ENCODE measurements around the gene CTSZ. TPM values are rescaled to one million over a fixed set of nuclear protein-coding genes. Genes with fewer than 3 reads are reported as not detected.

CTSZ gene
- total and polyA plus RNA-seq, 2 of the 4 experiments (the other 2 are of a cell fraction) = 46.1 to 88.5 TPM

- Histone ChIP-seq H3K18ac (ENCODE audit: low read depth, low read length) (no peak overlapping the region), H3K27me3 (ENCODE audit: control insufficient read depth, insufficient read depth, low read length) (no peaks in the 10 kb centered on the region), H2BK120ac (ENCODE audit: low read depth, low read length) (no peak overlapping the region), H3K9me3 (ENCODE audit: control insufficient read depth, insufficient read depth, low read length) (no peaks in the 10 kb centered on the region), H3K56ac (ENCODE audit: extremely low read depth, insufficient read depth, low read length) (no peak overlapping the region; the same call in 1 of the 2 replicates), H3K9ac (ENCODE audit: low read depth, low read length) (peak overlapping the region; percentile 87; the same call in 1 of the 2 replicates), H2BK5ac (ENCODE audit: low read depth, low read length, poor library complexity, severe bottlenecking) (no peak overlapping the region), H2AFZ (replicated peaks; ENCODE audit: low read length, poor library complexity) (no peak overlapping the region), H3K4me2 (ENCODE audit: low read depth, low read length) (peak overlapping the region; percentile 87), H2AK5ac (ENCODE audit: low read depth, low read length) (no peak overlapping the region), H3K23ac (ENCODE audit: low read depth, low read length) (no peak overlapping the region), H3K79me1 (ENCODE audit: low read depth in 1 of 2, low read length in 2 of 2) (peaks cover 28 to 47% of the 10 kb centered on the region in 2 experiments), H3K27ac (ENCODE audit: insufficient read depth, low read length) (no peak overlapping the region), H3K9me1 (ENCODE audit: insufficient read depth, low read length) (peaks cover 7% of the 10 kb centered on the region), H3K4ac (ENCODE audit: low read depth, low read length) (no peak overlapping the region), H2BK20ac (ENCODE audit: low read depth, low read length) (no peak overlapping the region), H3K4me1 (ENCODE audit: control insufficient read depth, insufficient read depth, low read length) (peaks cover 6% of the 10 kb centered on the region), H4K8ac (ENCODE audit: low read depth in 2 of 2, low read length in 2 of 2) (peak overlapping the region in 1 of 2 experiments; percentile 29; a peak in 1 of 4 replicates), H2BK15ac (ENCODE audit: low read depth, low read length) (no peak overlapping the region), H4K5ac (ENCODE audit: low read depth, low read length) (no peak overlapping the region), H3K4me3 (ENCODE audit: insufficient read depth, low read depth, low read length) (peak overlapping the region; percentile 86; the same call in 1 of the 2 replicates), H3K14ac (replicated peaks; ENCODE audit: low read depth, low read length) (no peak overlapping the region), H4K91ac (ENCODE audit: insufficient read depth, low read depth, low read length) (no peak overlapping the region), H3K36me3 (ENCODE audit: control insufficient read depth, insufficient read depth, low read length) (peaks cover 22% of the 10 kb centered on the region), H2AK9ac (replicated peaks; ENCODE audit: low read depth, low read length, poor library complexity) (no peak overlapping the region), H4K20me1 (ENCODE audit: insufficient read depth, low read length) (peaks cover 22% of the 10 kb centered on the region; the same call in 1 of the 2 replicates)
- dilution Hi-C loops (cut with HindIII; ENCODE audit: low sequenced_read_pairs, unreplicated experiment) (no loop called here), in situ Hi-C loops (cut with MboI; ENCODE audit: low sequenced_read_pairs) (loop anchor here (25.0 kb wide), 3 partner anchors 796 to 1646 kb away; partner anchors contain the start of genes ANKRD60 and RBM38), intact Hi-C loops (cut with micrococcal nuclease) (loop anchor here (5.0 kb wide), 2 partner anchors 141 to 161 kb away; no protein-coding TSS in a partner anchor)
- WGBS, 2 experiments (ENCODE audit: extremely low coverage in 2 of 2, insufficient read length in 1 of 2) = no CpG with 5 or more reads among the region's 1 CpG
- ChIA-PET POLR2A (ENCODE audit: unreplicated experiment) (no interaction called here), CTCF (no interaction called here)
- no peak for ATAC-seq (ENCODE audit: low read depth)
- no TSS peak for BruUV-seq (replicated peaks)
- TF ChIP-seq USF2 (IDR thresholded peaks at IDR 0.05; ENCODE audit: low read depth, low read length) (no peak), ELK1 (IDR thresholded peaks at IDR 0.05; ENCODE audit: borderline replicate concordance, low read depth, low read length) (no peak), MAZ (IDR thresholded peaks at IDR 0.05; ENCODE audit: borderline replicate concordance, low read depth, low read length) (no peak), RFX5 (IDR thresholded peaks at IDR 0.05; ENCODE audit: low read depth, low read length) (no peak), SMC3 (IDR thresholded peaks at IDR 0.05; ENCODE audit: low read depth, low read length) (no peak), MXI1 (IDR thresholded peaks at IDR 0.05; ENCODE audit: borderline replicate concordance, low read depth, low read length) (no peak), POLR2A (IDR thresholded peaks at IDR 0.05; ENCODE audit: low read depth, low read length) (no peak), BHLHE40 (IDR thresholded peaks at IDR 0.05; ENCODE audit: low read depth, low read length) (no peak), RAD21 (IDR thresholded peaks at IDR 0.05; ENCODE audit: low read length) (no peak), RCOR1 (IDR thresholded peaks at IDR 0.05; ENCODE audit: insufficient replicate concordance, low read length) (no peak), CEBPB (IDR thresholded peaks at IDR 0.05; ENCODE audit: low read depth, low read length) (no peak), CTCF (conservative IDR thresholded peaks at IDR 0.05; ENCODE audit: low read depth, low read length) (no peak), FOS (IDR thresholded peaks at IDR 0.05; ENCODE audit: low read depth, low read length) (no peak), MAFK (IDR thresholded peaks at IDR 0.05; ENCODE audit: low read depth, low read length) (no peak), CHD1 (IDR thresholded peaks at IDR 0.05; ENCODE audit: low read depth, low read length) (no peak)
- no peak for DNase-seq
Measured at GRCh38 chr20:59033093-59033492, 26.0 kb upstream of the CTSZ start.

Measured in IMR-90 (cell line).